GM19239 (cell line): ENCODE measurements around the gene PRKRIP1.
"Not testable (repeated sequence)": the region's sequence is repeated elsewhere in the genome, so short reads cannot be mapped to it uniquely, and the experiment has no call there.

Experiments
- DNase-seq: peaks from one replicate; pipeline ENCODE4 v3.0.0; 2011; ENCODE audit warnings: low spot score; ENCODE audit not compliant: insufficient read length
- FAIRE-seq: peaks from 2 replicates; lab custom pipeline; 2011; peaks lifted over from hg19 to GRCh38; lab: Jason Lieb, UNC

PRKRIP1 gene

DNA sequence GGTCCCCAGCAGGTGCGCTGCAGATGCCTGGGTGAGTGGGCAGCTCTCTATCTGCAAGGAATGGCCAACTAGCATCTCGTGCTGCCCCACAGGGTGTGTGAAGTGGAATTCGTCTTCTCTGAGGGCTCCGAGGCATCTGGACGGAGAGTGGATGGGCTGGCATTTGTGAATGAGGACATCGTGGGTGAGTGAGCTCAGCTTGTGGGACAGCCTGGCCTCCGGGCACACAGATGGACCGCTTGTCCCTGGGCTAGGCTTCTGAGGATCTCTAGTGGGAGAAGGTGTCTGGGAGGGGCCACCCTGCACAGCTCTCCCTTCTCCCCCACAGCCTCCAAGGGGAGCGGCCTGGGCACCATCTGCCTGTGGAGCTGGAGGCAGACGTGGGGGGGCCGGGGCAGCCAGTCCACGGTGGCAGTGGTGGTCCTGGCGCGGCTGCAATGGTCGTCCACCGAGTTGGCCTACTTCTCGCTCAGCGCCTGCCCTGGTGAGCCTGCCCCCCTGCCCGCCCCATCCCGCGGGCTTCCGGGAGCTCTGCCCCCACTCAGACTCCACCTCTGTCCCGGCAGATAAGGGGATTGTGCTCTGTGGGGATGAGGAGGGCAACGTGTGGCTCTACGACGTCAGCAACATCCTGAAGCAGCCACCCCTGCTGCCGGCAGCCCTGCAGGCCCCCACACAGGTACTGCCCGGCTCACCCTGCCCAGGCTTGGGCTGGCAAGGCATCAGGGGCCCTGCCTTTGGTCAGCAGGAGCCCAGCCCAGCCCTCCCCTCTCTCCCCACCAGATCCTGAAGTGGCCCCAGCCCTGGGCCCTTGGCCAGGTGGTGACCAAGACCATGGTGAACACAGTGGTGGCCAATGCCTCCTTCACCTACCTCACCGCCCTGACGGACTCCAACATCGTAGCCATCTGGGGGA, 76.2 kb downstream of the PRKRIP1 start:
- no peak for DNase-seq

DNA sequence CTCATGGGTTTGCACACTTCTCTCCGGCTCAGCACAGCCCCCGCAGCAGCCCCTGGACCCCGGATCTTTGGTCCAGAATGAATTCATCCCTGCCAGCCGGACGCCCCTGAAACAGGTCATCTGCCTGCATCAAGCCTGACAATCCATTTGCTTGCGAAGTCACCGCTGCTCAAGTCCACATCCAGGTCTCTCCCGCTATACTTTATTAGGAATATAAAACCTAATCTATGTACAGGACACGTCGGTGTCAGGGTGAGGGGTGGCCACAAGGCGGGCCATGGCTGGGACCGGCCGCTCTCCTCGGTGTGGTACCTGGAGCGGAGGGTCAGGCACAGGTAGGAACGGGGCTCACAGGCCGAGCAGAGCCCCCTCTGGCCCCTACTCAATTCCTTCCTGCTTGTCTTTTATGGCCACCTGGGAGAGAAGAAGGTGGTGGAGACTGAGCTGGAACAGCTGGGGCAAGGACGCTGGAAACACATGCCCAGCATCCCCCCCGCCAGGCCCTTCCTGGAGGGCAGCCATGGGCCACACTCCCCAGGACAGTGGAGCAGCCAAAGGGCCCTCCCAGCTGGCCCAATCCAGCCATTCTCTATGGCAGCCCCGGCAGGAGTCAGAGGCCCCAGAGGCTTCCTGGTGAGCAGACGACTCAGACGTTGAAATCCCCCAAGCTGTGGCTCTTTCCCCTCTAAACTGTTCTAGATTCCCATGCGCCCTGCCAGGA, 77.3 kb downstream of the PRKRIP1 start:
- DNase-seq = no peak
- no peak for FAIRE-seq

More for the DNA sequence above, 76.2 kb downstream of the PRKRIP1 start:
- no peak for FAIRE-seq

DNA sequence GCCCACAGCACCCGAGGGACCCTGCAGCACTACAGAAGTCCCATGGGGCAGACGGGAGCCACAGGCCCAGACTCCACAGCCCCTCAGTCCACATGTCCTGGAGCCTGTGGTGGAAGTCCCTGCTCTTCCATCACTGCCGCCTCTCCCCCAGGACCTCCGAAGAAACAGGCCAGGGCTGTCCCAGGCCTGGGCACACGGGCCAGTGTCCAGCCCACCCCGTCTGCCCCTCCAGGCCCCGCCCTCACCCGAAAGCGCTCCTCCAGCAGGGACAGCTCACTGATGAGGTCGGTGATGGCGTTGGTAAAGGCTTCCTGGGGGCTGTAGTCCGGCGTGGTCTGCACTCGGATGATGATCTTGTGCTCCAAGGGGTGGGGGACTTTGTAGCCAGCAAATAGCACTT, 78.0 kb downstream of the PRKRIP1 start:
- FAIRE-seq, DNase-seq: not testable (repeated sequence)

DNA sequence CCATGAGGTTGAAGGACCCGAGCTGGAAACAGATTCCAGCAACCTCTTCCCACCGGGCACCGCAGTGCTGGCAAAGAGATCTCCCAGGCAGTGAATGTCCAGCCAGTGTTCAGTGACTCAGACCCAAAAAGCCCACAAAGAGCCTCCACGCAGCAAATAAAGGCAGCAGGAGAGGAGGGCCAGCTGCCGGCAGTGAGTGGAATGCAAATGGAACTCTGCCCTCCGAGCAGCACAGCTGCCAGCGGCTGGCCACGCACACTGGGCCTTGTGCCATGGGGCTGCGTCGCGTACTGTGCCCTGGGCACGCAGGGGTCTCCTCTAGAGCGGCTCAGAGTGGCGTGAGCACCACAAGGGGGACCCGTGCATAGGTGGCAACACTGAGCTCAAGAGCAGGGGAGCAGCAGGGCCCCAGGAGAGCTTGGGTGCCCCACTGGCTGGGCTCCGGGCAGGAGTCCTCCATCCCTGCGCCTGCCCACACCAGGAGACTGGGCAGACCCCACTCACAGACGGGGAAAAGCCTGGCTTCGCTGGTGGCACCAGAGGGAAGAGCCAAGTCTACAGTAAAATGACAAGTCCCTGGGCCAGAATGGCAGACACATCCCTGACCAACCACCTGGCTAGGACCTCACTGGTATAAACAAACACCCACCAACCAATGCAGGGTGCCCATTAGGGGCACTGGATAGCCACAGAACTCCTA, 78.7 kb downstream of the PRKRIP1 start:
- FAIRE-seq = not testable (repeated sequence)

More for the DNA sequence above, 78.7 kb downstream of the PRKRIP1 start:
- not testable (repeated sequence) for DNase-seq
